GM20000 (cell line): ENCODE results near the gene MRPL34.

Experiments used
- DNase-seq: peaks from one replicate; pipeline ENCODE4 v3.0.0; 2012; ENCODE audit warnings: low spot score
- TF ChIP-seq, protein P1 (sequence below): IDR thresholded peaks from 2 replicates; pipeline ENCODE4 v1.5.1; 2012; ENCODE audit warnings: mild to moderate bottlenecking, control low read depth; ENCODE audit errors: extremely low read depth, missing control alignments

MRPL34 gene

DNA sequence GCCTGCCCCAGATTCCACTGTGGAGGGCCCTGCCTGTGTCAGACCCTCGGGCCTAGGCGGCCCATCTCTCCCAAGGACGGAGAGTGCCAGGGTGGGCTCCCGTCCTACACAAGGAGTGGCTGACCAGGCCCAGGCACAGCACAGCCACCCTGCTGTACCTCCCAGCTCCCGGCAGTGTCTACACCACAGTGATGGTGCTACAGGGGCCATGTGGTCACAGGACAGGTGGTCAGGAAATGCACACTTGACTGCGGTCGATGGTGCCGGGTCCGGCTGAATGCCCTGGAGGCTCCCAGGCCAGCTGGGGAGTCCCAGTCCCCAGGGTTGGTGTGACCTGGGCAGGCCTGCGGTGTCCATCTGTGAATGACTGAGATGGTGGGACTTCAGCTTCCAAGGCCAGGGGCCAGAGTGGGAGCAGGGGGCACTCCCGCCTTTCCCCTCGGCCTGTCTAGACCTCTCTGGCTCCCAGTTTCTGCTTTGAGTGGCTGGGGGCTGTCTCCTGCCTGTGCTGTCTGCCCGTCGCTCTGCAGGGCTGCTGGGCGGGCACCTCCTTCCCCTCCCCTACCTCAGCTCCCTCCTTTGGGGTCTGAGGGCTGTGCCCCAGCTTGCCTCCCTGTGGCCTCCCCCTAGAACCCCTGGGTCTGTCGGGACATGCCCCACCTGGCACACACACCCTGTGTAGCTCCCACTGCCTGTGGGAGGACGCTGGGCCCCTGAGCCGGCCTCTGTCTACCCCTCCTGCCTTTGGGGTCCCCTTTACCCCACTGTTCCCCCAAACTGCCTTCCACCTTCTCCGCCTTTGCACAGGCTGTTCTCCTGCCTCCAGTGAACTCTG, 16.2 kb downstream of the MRPL34 start:
- no peak for DNase-seq
- TF ChIP-seq, protein P1, sequence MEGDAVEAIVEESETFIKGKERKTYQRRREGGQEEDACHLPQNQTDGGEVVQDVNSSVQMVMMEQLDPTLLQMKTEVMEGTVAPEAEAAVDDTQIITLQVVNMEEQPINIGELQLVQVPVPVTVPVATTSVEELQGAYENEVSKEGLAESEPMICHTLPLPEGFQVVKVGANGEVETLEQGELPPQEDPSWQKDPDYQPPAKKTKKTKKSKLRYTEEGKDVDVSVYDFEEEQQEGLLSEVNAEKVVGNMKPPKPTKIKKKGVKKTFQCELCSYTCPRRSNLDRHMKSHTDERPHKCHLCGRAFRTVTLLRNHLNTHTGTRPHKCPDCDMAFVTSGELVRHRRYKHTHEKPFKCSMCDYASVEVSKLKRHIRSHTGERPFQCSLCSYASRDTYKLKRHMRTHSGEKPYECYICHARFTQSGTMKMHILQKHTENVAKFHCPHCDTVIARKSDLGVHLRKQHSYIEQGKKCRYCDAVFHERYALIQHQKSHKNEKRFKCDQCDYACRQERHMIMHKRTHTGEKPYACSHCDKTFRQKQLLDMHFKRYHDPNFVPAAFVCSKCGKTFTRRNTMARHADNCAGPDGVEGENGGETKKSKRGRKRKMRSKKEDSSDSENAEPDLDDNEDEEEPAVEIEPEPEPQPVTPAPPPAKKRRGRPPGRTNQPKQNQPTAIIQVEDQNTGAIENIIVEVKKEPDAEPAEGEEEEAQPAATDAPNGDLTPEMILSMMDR = no peak

DNA sequence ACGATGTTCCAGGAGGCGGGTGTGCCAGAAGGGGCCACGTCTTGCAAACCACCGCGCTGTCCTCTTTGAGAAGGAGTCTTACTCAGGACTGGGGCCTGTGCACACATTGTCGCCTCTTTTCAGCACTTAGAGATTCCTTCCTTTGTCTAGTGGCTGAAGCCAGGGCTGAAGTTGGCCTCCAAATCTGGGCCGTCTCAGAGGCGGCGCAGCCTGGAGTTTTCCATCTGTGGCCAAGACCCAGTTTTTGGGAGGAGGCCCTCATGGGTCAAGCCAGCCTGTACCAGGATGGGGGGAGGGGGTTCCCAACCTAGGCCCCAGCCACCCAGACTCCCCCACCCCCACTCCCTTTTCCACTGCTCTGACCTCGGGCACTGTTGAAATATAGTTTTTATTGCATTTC, 17.2 kb downstream of the MRPL34 start:
- TF ChIP-seq, protein P1 = no peak
- no peak for DNase-seq

DNA sequence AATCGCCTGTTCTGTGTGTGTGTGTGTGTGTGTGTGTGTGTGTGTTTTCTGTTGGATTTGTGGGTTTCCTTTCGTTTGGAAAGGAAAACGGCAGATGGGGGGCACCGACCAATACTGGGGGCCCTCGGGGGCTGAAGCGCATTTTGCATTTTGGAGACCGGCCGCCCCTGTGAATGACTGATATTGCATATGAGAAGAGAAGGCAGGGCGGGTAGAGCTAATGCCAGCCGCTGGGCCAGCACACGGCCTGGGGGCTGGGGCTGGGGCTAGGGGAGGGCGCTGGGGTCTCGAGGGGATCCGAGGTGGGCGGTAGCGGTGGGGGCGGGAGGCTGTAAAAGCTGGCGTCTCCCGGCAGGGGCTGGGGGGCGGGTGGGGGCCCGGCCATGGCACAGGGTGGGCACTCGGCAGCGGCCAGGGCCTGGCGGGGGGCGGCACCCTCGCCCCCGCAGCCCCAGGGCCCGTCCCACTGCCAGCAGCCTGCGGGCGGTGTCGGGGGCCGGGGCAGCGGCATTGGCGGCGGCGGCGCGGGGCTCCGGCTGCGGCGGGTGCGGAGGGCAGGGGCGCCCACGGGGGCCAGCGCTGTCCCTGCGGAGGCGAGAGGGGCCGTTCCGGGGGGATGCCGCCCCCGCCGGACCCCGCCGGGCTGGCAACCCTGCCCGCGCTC, 17.8 kb downstream of the MRPL34 start:
- DNase-seq = no peak
- TF ChIP-seq, protein P1 = no peak

DNA sequence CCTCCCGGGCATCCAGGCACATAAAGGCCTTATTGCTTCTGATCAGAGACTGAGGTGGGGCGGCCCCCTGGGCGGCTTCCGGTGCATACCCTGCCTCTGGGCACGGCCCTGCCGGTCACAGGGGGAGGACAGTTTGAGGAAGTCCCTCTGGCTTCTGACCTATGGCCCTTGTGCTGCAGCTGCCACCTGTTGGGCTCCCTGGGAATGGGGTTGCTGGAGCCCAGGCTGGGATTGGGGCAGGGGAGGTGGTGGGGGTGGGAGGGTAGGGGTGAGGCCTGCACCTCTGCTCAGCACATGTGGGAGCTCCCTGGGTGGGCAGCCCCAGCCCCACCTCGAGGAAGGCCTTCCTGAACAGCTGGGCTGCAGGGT, 18.3 kb downstream of the MRPL34 start:
- peak; percentile 57 for DNase-seq
- TF ChIP-seq, protein P1 = no peak

DNA sequence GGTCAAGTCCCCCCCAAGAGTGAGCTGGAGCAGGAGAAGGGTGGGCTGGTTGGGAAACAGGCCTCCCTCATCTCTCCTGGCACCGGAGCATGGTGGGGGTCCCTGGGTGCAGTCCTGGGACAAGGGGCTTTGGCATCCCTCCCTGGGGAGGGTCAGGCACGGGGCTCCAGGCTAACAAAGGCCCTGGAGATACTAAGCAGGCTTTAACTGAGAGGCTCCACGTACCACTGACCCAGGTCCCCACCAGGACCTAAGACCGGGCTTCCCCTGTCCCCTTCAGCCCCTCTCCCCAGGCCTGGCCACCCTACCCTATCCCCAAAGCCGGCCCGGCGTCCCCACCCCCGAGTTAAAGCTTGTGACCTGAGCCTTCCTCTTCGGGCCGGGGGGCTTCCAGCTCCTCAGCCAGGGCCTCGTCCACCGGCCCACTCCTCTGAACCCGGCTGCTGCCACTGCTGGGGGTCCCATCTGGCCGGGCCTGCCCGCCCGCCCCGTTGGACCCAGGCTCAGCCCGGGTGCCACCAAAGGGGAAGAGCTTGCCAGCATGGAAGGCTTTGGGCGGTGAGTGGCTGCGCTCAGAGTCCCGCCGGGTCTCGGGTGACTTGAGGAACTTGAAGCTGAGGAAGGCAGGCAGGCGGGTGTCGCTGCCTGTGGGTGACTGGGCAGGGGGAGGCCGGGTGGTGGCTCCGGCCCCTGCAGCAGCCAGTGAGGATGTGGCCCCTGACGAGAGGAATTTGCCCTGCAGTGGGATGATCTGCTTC, 18.9 kb downstream of the MRPL34 start:
- peak; percentile 55 for DNase-seq
- TF ChIP-seq, protein P1 = no peak

DNA sequence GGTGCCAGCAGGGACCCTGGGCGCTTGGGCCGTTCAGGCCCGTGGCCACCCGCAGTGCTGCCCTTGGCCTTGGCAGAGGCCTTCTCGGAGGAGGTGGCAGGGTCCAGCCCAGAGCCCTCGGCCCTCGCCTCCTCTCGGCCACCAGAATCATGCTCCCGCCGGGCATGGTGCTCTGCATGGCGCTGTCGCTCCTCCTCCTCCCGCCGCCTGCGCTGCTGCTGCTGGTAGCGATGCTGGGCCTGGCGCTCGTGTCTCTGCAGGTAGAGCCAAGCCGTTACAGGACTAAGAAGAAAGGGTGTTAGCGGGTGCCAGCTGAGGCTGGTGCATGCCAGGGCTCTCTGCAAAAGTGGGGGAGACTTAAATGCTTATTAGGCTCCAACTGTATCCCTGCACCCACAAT, 19.5 kb downstream of the MRPL34 start:
- TF ChIP-seq, protein P1 = no peak
- no peak for DNase-seq
